ACHN (cell line): ENCODE measurements around the gene SLC35F6.

Experiments used
- DNase-seq: peaks from one replicate; pipeline ENCODE4 v3.0.0-alpha.2; 2015
- in situ Hi-C: cut with HindIII; loops from 2 replicates; pipeline ENCODE4 v1.10.0; 2017; ENCODE audit warnings: low sequenced_read_pairs, low pct_ligation_motif_present, low pct_unique_long_range_greater_than_20kb

SLC35F6 gene

GRCh38 chr2:26727641-26728561, 36.2 kb upstream of the SLC35F6 start:
- in situ Hi-C loops, result no loop called here
- DNase-seq, result no peak

- in situ Hi-C loops, result no loop called here
- DNase-seq, result no peak
Measured at GRCh38 chr2:26729311-26729710, 34.8 kb upstream of the SLC35F6 start.

GRCh38 chr2:26730549-26731344, 33.3 kb upstream of the SLC35F6 start:
- DNase-seq, result no peak
- in situ Hi-C loops, result no loop called here

- DNase-seq, result no peak
- in situ Hi-C loops, result no loop called here
Measured at GRCh38 chr2:26731714-26732113, 32.4 kb upstream of the SLC35F6 start.

- in situ Hi-C loops, result no loop called here
- DNase-seq, result no peak
Measured at GRCh38 chr2:26732446-26732845, 31.6 kb upstream of the SLC35F6 start.

- in situ Hi-C loops, result no loop called here
- DNase-seq, result no peak
Measured at GRCh38 chr2:26733413-26733812, 30.7 kb upstream of the SLC35F6 start.

GRCh38 chr2:26735097-26735496, 29.0 kb upstream of the SLC35F6 start:
- DNase-seq, result no peak
- in situ Hi-C loops, result no loop called here

GRCh38 chr2:26735883-26736588, 28.0 kb upstream of the SLC35F6 start:
- DNase-seq, result no peak
- in situ Hi-C loops, result no loop called here

- in situ Hi-C loops, result no loop called here
- DNase-seq, result no peak
Measured at GRCh38 chr2:26737221-26737620, 26.9 kb upstream of the SLC35F6 start.

GRCh38 chr2:26738481-26738880, 25.6 kb upstream of the SLC35F6 start:
- in situ Hi-C loops, result no loop called here
- no peak for DNase-seq

- in situ Hi-C loops, result no loop called here
- DNase-seq, result no peak
Measured at GRCh38 chr2:26739514-26739913, 24.6 kb upstream of the SLC35F6 start.

GRCh38 chr2:26740346-26740745, 23.7 kb upstream of the SLC35F6 start:
- in situ Hi-C loops, result no loop called here
- DNase-seq, result no peak

GRCh38 chr2:26740890-26741302, 23.2 kb upstream of the SLC35F6 start:
- in situ Hi-C loops, result no loop called here

GRCh38 chr2:26742048-26742770, 21.9 kb upstream of the SLC35F6 start:
- in situ Hi-C loops, result no loop called here
- DNase-seq, result no peak

More at GRCh38 chr2:26740890-26741302, 23.2 kb upstream of the SLC35F6 start:
- DNase-seq, result no peak

GRCh38 chr2:26743852-26744251, 20.2 kb upstream of the SLC35F6 start:
- no peak for DNase-seq
- in situ Hi-C loops, result no loop called here

GRCh38 chr2:26744953-26745352, 19.1 kb upstream of the SLC35F6 start:
- DNase-seq, result no peak
- in situ Hi-C loops, result no loop called here

GRCh38 chr2:26745609-26746327, 18.3 kb upstream of the SLC35F6 start:
- in situ Hi-C loops, result no loop called here

GRCh38 chr2:26746934-26747333, 17.1 kb upstream of the SLC35F6 start:
- no peak for DNase-seq
- in situ Hi-C loops, result no loop called here

More at GRCh38 chr2:26745609-26746327, 18.3 kb upstream of the SLC35F6 start:
- peak; percentile 77 for DNase-seq
